ENCODE measurements around the gene ZBTB3.

Gene ZBTB3

GRCh38 chr11:62715150-62716130, 38.5 kb downstream of the ZBTB3 start:
- H3F3A ChIP-seq (ENCODE audit: insufficient read depth, low read length), result peaks cover 67% of the 10 kb centered on the region
- H3K4me2 ChIP-seq (ENCODE audit: low read depth, low read length), result peak overlapping the region; percentile 0; the same call in 1 of the 2 replicates
- H3K9me2 ChIP-seq (replicated peaks; ENCODE audit: insufficient read depth, low read length), result no peaks in the 10 kb centered on the region
- H3K9ac ChIP-seq (ENCODE audit: low read length), result no peak overlapping the region
- H3K9me3 ChIP-seq (replicated peaks; ENCODE audit: insufficient read depth, low read length), result no peaks in the 10 kb centered on the region
- TF ChIP-seq EZH2 (optimal IDR thresholded peaks at IDR 0.05; ENCODE audit: low read depth, low read length) (no peak), CTCF (IDR thresholded peaks at IDR 0.05; ENCODE audit: low read length) (no peak), EZH2phosphoT487 (IDR thresholded peaks at IDR 0.05; ENCODE audit: low read length) (no peak)
- H3K4me3 ChIP-seq (ENCODE audit: low read length), result no peak overlapping the region
- no peak overlapping the region for H2AFZ ChIP-seq (ENCODE audit: low read length)
- no peaks in the 10 kb centered on the region for H4K20me1 ChIP-seq (ENCODE audit: insufficient read depth, low read length)
- H3K36me3 ChIP-seq (replicated peaks; ENCODE audit: insufficient read depth, low read length), result peaks cover 24% of the 10 kb centered on the region
- H3K79me2 ChIP-seq (ENCODE audit: low read length), result peaks cover 80% of the 10 kb centered on the region
- H3K4me1 ChIP-seq (ENCODE audit: low read length), result peaks cover 58% of the 10 kb centered on the region
- no peak for DNase-seq
- peak overlapping the region; percentile 4; the same call in 1 of the 2 replicates for H3K27ac ChIP-seq (ENCODE audit: low read length)
- H3K27me3 ChIP-seq (replicated peaks; ENCODE audit: insufficient read depth, low read length), result no peaks in the 10 kb centered on the region

GRCh38 chr11:62713343-62713742, 40.6 kb downstream of the ZBTB3 start:
- H3F3A ChIP-seq (ENCODE audit: insufficient read depth, low read length), result peaks cover 76% of the 10 kb centered on the region
- peak; percentile 54 for DNase-seq
- no peak overlapping the region for H2AFZ ChIP-seq (ENCODE audit: low read length)
- peaks cover 62% of the 10 kb centered on the region for H3K79me2 ChIP-seq (ENCODE audit: low read length)
- no peaks in the 10 kb centered on the region for H3K9me2 ChIP-seq (replicated peaks; ENCODE audit: insufficient read depth, low read length)
- H3K27ac ChIP-seq (ENCODE audit: low read length), result peak overlapping the region; percentile 68
- peak overlapping the region; percentile 5; the same call in 1 of the 2 replicates for H3K9ac ChIP-seq (ENCODE audit: low read length)
- H3K4me3 ChIP-seq (ENCODE audit: low read length), result no peak overlapping the region
- H4K20me1 ChIP-seq (ENCODE audit: insufficient read depth, low read length), result no peaks in the 10 kb centered on the region
- peak overlapping the region; percentile 19 for H3K4me2 ChIP-seq (ENCODE audit: low read depth, low read length)
- H3K27me3 ChIP-seq (replicated peaks; ENCODE audit: insufficient read depth, low read length), result no peaks in the 10 kb centered on the region
- TF ChIP-seq EZH2 (optimal IDR thresholded peaks at IDR 0.05; ENCODE audit: low read depth, low read length) (no peak), CTCF (IDR thresholded peaks at IDR 0.05; ENCODE audit: low read length) (peak; percentile 10; the same call in 1 of the 2 replicates)
- peaks cover 71% of the 10 kb centered on the region for H3K4me1 ChIP-seq (ENCODE audit: low read length)
- no peaks in the 10 kb centered on the region for H3K9me3 ChIP-seq (replicated peaks; ENCODE audit: insufficient read depth, low read length)
- peaks cover 15% of the 10 kb centered on the region for H3K36me3 ChIP-seq (replicated peaks; ENCODE audit: insufficient read depth, low read length)

DNA sequence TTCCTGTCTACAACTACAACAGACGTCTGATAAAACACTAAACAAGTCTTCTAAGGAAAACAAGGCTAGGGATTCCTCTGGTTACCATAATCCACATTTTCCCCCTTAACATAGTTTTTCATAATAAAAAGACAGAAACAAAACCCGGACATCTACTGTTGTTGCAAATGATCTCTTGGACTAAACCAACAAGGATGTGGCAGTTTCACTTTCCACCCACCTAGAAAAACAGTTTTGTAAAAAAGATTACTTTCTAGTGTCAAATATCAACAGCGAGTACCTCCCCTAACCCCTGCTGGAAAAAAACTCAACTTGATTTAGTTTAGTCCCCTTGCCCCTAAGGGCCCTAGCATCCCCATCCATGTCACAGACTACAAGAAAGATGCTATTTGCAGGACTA, 41.1 kb downstream of the ZBTB3 start:
- peaks cover 59% of the 10 kb centered on the region for H3K79me2 ChIP-seq (ENCODE audit: low read length)
- H3F3A ChIP-seq (ENCODE audit: insufficient read depth, low read length), result peaks cover 74% of the 10 kb centered on the region

More for the DNA sequence above, 41.1 kb downstream of the ZBTB3 start:
- Histone ChIP-seq H3K36me3 (replicated peaks; ENCODE audit: insufficient read depth, low read length) (peaks cover 15% of the 10 kb centered on the region), H3K4me1 (ENCODE audit: low read length) (peaks cover 72% of the 10 kb centered on the region), H2AFZ (ENCODE audit: low read length) (no peak overlapping the region), H3K9me3 (replicated peaks; ENCODE audit: insufficient read depth, low read length) (no peaks in the 10 kb centered on the region), H3K27ac (ENCODE audit: low read length) (peak overlapping the region; percentile 68), H3K27me3 (replicated peaks; ENCODE audit: insufficient read depth, low read length) (no peaks in the 10 kb centered on the region), H3K4me3 (ENCODE audit: low read length) (no peak overlapping the region), H3K9me2 (replicated peaks; ENCODE audit: insufficient read depth, low read length) (no peaks in the 10 kb centered on the region), H3K4me2 (ENCODE audit: low read depth, low read length) (peak overlapping the region; percentile 19), H3K9ac (ENCODE audit: low read length) (peak overlapping the region; percentile 5; the same call in 1 of the 2 replicates), H4K20me1 (ENCODE audit: insufficient read depth, low read length) (no peaks in the 10 kb centered on the region)
- peak; percentile 54 for DNase-seq
- TF ChIP-seq EZH2 (optimal IDR thresholded peaks at IDR 0.05; ENCODE audit: low read depth, low read length) (no peak), EZH2phosphoT487 (IDR thresholded peaks at IDR 0.05; ENCODE audit: low read length) (no peak), CTCF (IDR thresholded peaks at IDR 0.05; ENCODE audit: low read length) (no peak)

Data from MM.1S (cell line).